ENCODE measurements around the gene ALDH1L1. TPM values are rescaled to one million over a fixed set of nuclear protein-coding genes. Genes with fewer than 3 reads are reported as not detected.

The ALDH1L1 gene
- total and polyA plus RNA-seq, 5 experiments from 2014 or later = not detected

DNA sequence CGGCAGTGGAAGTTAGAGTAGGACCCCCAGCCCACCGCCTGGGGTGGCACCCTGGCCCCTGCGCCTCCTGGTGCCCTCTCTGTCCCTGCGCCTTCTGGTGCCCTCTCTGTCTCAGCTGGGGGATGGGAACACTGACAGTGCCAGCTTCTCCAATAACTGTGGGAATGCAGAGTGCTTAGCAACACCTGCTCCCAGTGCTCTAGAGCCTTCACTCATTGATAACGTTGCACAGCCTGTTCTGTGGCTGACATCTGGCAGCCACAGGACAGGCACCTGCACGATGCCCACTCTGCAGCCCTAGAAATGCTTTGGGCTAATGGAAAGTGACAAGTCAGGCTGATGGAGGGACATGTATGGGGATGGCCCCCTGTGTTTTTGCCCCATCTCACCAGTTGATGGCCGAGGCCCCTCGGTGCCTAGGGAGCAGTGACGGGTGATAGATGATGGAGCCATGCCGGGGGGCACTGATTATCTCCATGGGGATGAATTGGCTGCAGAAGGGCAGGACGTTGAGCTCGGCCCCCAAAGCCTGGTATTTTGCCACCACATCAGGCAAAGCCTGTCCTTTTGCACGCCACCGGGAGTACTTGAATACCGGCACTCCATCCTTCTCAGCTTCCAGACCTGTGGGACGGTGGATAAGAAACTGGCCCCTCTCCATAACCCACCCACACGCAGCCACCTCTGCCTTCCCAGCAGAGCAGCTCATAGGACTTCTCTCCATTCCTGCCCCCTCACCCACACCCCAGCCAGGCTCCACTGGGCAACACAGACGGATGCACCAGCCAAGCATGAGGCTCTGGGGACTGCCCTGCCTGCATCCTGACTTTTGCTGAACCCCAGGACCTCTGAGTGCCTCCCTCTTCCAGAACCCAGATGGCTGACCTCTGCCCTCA lies 22.1 kb downstream of the ALDH1L1 start:
- no peak overlapping the region for H3K4me3 Mint-ChIP-seq
- H3K9me3 Mint-ChIP-seq = no peaks in the 10 kb centered on the region
- H3K27me3 Mint-ChIP-seq = peaks cover 0 to 7% (median 0%) of the 10 kb centered on the region in 5 donors
- POLR2A ChIA-PET = no interaction called here
- DNase-seq (no peak), ATAC-seq (no peak)
- peaks cover 0 to 3% (median 0%) of the 10 kb centered on the region in 4 donors for H3K4me1 Mint-ChIP-seq
- H3K36me3 Mint-ChIP-seq = no peaks in the 10 kb centered on the region
- H3K27ac Mint-ChIP-seq = no peak overlapping the region

- no peaks in the 10 kb centered on the region for H3K9me3 Mint-ChIP-seq
- DNase-seq (no peak), ATAC-seq (no peak)
- no peak overlapping the region for H3K4me3 Mint-ChIP-seq
- H3K27me3 Mint-ChIP-seq = peaks cover 0 to 4% (median 0%) of the 10 kb centered on the region in 5 donors
- POLR2A ChIA-PET = no interaction called here
- H3K27ac Mint-ChIP-seq = no peak overlapping the region
- H3K36me3 Mint-ChIP-seq = no peaks in the 10 kb centered on the region
- H3K4me1 Mint-ChIP-seq = peaks cover 0 to 3% (median 0%) of the 10 kb centered on the region in 4 donors
Observed at GRCh38 chr3:126157083-126157768, 23.2 kb downstream of the ALDH1L1 start.

DNA sequence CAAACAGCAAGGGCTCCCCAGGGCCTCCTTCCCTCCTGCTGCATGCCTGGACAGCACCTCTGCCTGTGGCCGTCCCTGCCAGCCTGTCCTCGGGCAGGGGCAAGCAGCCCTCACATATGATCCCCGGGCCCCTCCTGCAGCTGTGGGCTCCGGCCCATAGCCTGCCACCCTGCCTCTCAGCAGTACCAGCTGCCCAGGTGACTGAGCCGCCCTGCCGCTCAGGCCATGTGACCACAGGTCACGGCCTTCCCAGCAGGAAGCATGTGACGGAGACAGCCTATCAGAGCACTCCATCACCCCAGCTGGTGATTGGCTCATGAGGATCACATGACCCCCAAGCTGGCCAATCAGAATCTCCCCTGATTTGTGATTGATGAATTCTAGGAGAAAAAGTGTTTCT lies 23.9 kb downstream of the ALDH1L1 start:
- Mint-ChIP-seq H3K9me3 (no peaks in the 10 kb centered on the region), H3K4me1 (peaks cover 0 to 3% (median 0%) of the 10 kb centered on the region in 4 donors), H3K4me3 (no peak overlapping the region), H3K27me3 (peaks cover 0 to 3% (median 0%) of the 10 kb centered on the region in 5 donors), H3K36me3 (no peaks in the 10 kb centered on the region), H3K27ac (no peak overlapping the region)
- DNase-seq (no peak), ATAC-seq (no peak)
- POLR2A ChIA-PET = no interaction called here

DNA sequence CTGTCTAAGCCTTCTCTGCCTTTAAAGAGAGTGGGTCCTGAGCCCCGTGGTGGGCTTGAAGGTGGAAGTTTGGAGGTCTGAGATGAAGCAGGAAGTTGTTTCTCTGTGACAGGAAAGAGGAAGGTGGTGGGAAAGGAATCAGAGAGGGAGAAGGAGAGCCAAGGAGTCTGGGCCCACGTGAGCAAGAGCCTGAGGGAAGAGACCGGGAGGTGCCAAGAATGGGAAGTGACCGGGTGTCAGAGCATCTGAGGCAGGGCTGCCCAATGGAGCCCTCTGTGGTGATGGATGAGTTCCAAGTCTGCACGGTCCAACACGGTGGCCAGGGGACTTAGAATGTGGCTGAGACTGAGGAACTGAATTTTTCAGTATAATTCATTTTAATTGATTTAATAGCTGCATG lies 24.6 kb downstream of the ALDH1L1 start:
- H3K27ac Mint-ChIP-seq = no peak overlapping the region

GRCh38 chr3:126155280-126155640 lies 25.1 kb downstream of the ALDH1L1 start:
- Mint-ChIP-seq H3K36me3 (no peaks in the 10 kb centered on the region), H3K4me1 (peaks cover 0 to 1% (median 0%) of the 10 kb centered on the region in 4 donors), H3K27me3 (peaks cover 0 to 3% (median 0%) of the 10 kb centered on the region in 5 donors), H3K27ac (no peak overlapping the region), H3K9me3 (no peaks in the 10 kb centered on the region), H3K4me3 (no peak overlapping the region)
- DNase-seq (no peak), ATAC-seq (no peak)
- POLR2A ChIA-PET = no interaction called here

More for the DNA sequence above, 24.6 kb downstream of the ALDH1L1 start:
- no peak for ATAC-seq
- no peak for DNase-seq
- Mint-ChIP-seq H3K36me3 (no peaks in the 10 kb centered on the region), H3K27me3 (peaks cover 0 to 3% (median 0%) of the 10 kb centered on the region in 5 donors), H3K9me3 (no peaks in the 10 kb centered on the region), H3K4me1 (peaks cover 0 to 3% (median 0%) of the 10 kb centered on the region in 4 donors), H3K4me3 (no peak overlapping the region)
- POLR2A ChIA-PET = no interaction called here

DNA sequence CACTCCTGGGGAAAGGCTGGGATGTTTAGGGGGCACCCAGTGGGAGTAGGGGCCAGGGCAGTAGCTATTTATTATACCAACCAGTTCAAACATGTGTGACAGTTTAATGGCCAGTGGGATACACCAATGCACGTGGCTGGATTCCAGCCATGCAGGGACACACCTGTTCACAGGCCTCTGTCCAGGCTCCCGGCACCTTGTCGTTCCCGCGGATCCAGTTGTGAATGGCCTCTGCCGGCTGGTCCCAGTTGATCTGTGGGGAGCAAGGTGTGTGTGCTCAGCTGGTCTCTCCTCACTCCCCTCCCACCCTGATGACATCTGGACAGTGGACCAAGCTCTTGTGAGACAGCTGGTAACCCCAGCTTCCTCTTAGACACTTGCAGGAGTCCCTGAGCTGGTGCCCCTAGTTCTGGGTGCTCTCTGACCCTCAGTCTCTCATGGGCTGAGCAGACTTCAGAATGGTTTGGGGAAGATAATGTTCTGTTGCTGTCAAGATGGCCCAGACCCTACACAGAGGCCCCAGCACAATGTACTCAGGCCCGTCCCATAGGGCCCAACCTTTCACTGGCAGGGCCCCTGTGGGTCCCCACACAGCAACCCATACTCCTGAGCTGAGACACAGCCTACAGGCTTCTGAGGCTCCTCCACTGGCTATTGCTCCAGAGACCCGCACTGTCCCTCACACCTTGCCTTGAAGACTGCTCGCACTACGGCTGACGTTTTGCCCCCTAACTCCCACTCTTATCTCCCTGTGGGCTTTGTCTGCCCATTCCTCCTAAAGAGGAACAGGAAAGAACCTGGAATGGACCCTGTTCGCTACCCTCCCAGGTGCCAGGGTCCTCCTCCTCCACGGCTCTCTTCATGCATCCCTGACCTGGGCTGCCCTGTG lies 25.8 kb downstream of the ALDH1L1 start:
- H3K36me3 Mint-ChIP-seq = no peaks in the 10 kb centered on the region
- H3K27ac Mint-ChIP-seq = no peak overlapping the region
- H3K4me3 Mint-ChIP-seq = no peak overlapping the region
- no peaks in the 10 kb centered on the region for H3K9me3 Mint-ChIP-seq
- no peak for ATAC-seq
- POLR2A ChIA-PET = no interaction called here
- H3K4me1 Mint-ChIP-seq = peaks cover 0 to 1% (median 0%) of the 10 kb centered on the region in 4 donors
- H3K27me3 Mint-ChIP-seq = peaks cover 0 to 3% (median 0%) of the 10 kb centered on the region in 5 donors
- DNase-seq = no peak

DNA sequence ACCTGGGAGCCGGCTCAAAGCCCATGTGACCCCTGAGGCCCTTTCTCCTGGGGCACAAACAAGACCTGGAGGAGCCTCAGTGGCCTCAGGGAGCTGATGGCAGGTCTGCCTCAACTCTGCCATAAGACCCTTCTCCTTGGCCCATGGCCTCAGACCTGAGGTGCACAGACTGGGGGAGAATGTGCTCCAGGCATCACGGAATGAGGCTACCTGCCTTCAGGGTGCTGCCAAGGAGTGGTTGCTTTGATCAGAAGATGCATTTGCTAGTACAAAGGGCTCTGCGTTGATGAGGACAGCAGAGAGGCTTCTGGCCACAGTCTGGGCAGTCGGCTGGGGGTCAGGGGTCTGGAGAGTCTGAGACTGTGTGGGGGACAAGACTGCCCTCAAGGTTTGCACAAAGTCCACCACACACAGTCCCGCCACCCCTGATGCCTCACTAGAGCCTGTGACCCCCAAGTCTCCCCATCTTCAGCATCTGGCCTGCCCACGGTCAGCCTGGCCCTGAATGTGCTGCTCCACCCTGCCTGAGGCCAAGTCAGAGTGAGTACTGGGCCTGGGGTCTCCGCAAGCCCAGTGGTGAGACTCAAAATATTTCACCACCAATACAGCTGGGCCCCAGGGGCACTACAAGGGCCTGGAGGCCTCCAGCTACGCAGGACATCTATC lies 26.6 kb downstream of the ALDH1L1 start:
- POLR2A ChIA-PET = no interaction called here
- no peak for ATAC-seq

GRCh38 chr3:126152901-126153694 lies 27.3 kb downstream of the ALDH1L1 start:
- Mint-ChIP-seq H3K27ac (no peak overlapping the region), H3K4me1 (peaks cover 0 to 1% (median 0%) of the 10 kb centered on the region in 4 donors), H3K36me3 (no peaks in the 10 kb centered on the region), H3K4me3 (no peak overlapping the region), H3K9me3 (no peaks in the 10 kb centered on the region), H3K27me3 (no peaks in the 10 kb centered on the region)
- DNase-seq (no peak), ATAC-seq (no peak)
- POLR2A ChIA-PET = no interaction called here

More for the DNA sequence above, 26.6 kb downstream of the ALDH1L1 start:
- Mint-ChIP-seq H3K27me3 (peaks cover 0 to 1% (median 0%) of the 10 kb centered on the region in 5 donors), H3K4me3 (no peak overlapping the region), H3K36me3 (no peaks in the 10 kb centered on the region), H3K27ac (no peak overlapping the region), H3K9me3 (no peaks in the 10 kb centered on the region), H3K4me1 (peaks cover 0 to 1% (median 0%) of the 10 kb centered on the region in 4 donors)
- DNase-seq = no peak

DNA sequence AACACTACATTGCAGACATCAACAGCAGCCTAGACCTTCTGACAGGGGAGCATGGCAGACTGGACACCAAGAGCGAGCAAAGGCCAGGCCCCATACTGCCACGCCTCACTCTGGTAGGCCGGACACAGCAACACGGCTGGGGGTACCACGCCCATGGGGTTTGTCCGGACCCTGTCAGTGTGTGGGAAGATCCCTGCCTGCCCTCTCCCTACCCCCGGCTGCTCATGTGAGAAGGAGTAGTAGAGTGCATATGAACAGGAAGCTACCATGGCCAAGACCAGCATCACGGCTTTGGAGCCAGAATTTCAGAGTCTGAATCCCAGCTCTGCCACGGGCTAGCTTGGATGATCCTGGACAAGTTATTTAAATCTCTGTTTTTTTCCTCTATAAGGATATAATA lies 27.9 kb downstream of the ALDH1L1 start:
- Mint-ChIP-seq H3K36me3 (no peaks in the 10 kb centered on the region), H3K4me1 (peaks cover 0 to 1% (median 0%) of the 10 kb centered on the region in 4 donors), H3K27me3 (no peaks in the 10 kb centered on the region), H3K4me3 (no peak overlapping the region), H3K9me3 (no peaks in the 10 kb centered on the region), H3K27ac (no peak overlapping the region)
- POLR2A ChIA-PET = no interaction called here
- no peak for DNase-seq
- ATAC-seq = no peak

DNA sequence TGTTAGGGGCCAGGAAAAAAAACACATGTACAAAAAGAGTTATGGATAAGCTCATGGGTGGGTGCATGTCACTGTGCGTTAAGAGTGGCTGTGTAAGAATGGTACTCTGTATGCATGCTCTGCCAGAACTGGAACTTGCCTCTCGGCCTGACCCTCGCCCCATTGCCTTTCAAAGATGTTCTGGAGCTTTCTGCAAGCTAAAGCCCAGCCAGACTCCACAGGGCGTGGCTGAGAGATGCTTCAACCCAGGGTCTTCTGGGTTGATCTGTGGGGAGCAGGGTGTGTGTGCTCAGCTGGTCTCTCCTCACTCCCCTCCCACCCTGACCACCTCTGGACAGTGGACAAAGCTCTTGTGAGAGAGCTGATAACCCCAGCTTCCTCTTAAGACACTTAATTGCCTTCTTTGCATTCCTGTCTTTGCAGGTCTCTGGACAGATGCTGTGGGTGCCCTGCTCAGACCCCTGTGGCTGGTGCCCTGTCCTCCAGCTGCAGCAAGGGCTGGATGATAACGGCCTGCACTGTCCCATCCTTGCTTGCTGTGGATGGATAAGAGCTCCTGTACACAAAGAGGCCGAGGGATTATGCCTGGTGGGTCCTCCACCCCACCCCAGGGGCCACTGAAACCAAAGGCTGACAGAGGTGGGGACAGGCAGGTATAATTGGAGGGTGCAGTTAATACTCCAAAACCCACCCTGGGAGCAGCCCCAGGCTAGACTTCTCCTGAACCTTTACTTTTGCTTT lies 28.7 kb downstream of the ALDH1L1 start:
- POLR2A ChIA-PET = no interaction called here
- H3K27me3 Mint-ChIP-seq = no peaks in the 10 kb centered on the region
- no peaks in the 10 kb centered on the region for H3K36me3 Mint-ChIP-seq
- H3K4me1 Mint-ChIP-seq = peaks cover 0 to 1% (median 0%) of the 10 kb centered on the region in 4 donors
- no peaks in the 10 kb centered on the region for H3K9me3 Mint-ChIP-seq
- DNase-seq (no peak), ATAC-seq (no peak)
- no peak overlapping the region for H3K4me3 Mint-ChIP-seq
- H3K27ac Mint-ChIP-seq = no peak overlapping the region

DNA sequence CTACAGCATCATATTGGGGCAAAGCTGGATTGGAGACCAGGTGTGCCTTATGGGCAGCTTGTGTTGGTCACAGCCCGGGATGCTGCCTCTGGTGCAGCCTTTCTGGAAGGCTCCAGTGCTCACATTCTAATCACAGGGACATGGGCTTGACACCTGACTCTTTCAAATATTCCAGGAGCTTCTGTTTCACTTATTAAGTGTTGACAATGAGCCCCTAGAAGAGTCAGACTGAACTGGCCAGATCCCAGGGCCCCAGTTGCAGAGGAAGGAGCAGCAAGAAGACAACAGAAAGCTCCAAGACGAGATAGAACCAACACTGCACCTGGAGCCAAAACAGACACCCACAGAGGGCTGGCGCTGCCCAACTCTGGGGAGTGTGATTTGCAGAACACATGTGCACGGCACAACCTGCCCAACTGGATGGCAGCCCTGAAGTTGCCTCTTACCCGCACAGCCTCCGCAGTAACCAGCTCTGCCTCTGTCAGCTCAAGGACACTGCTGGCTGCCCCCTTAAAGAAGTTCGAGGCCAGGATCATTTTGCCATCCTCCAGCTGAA lies 30.3 kb downstream of the ALDH1L1 start:
- Mint-ChIP-seq H3K27me3 (no peaks in the 10 kb centered on the region), H3K27ac (no peak overlapping the region), H3K4me1 (no peaks in the 10 kb centered on the region), H3K9me3 (no peaks in the 10 kb centered on the region), H3K4me3 (no peak overlapping the region), H3K36me3 (no peaks in the 10 kb centered on the region)
- no peak for DNase-seq
- POLR2A ChIA-PET = no interaction called here
- no peak for ATAC-seq

Measured in naive thymus-derived CD8-positive, alpha-beta T cell (primary cell).